Measurements from ENCODE around the gene MBP. TPM values are rescaled to one million over a fixed set of nuclear protein-coding genes. Genes with fewer than 3 reads are reported as not detected.

The MBP gene
- total RNA-seq, 1 experiment from 2014 or later, result 88.8 TPM

- DNase-seq (ENCODE audit: low read depth, low spot score), result no peak
- BruUV-seq (replicated peaks), result no TSS peak
- POLR2A ChIA-PET, result no interaction called here
These were observed 46.5 kb downstream of the MBP start for GRCh38 chr18:77086034-77086433.

GRCh38 chr18:77084688-77085035 lies 47.9 kb downstream of the MBP start:
- Histone ChIP-seq H3K36me3 (ENCODE audit: control insufficient read depth, insufficient read depth, low read length) (no peaks in the 10 kb centered on the region), H3K4me3 (ENCODE audit: low read depth in 2 of 2, low read length in 2 of 2) (no peak overlapping the region), H3K9me3 (ENCODE audit: control insufficient read depth, insufficient read depth, low read depth, low read length) (no peaks in the 10 kb centered on the region), H3K27ac (ENCODE audit: low read length) (peak overlapping the region; percentile 18; the same call in 1 of the 2 replicates), H3K4me1 (ENCODE audit: control insufficient read depth, insufficient read depth, low read length) (peaks cover 45% of the 10 kb centered on the region), H3K27me3 (ENCODE audit: control insufficient read depth, insufficient read depth, low read length) (no peaks in the 10 kb centered on the region)
- TF ChIP-seq SIN3A (IDR thresholded peaks at IDR 0.05; ENCODE audit: borderline replicate concordance, insufficient read depth, low read depth, low read length) (no peak), CTCF (IDR thresholded peaks at IDR 0.05) (no peak), POLR2AphosphoS5 (IDR thresholded peaks at IDR 0.05; ENCODE audit: low read depth, low read length) (no peak), TCF7L2 (IDR thresholded peaks at IDR 0.05; ENCODE audit: low read depth, low read length) (no peak), REST (IDR thresholded peaks at IDR 0.05; ENCODE audit: insufficient read depth in 1 of 2, low read depth in 2 of 2, low read length in 1 of 2) (no peak)
- ATAC-seq (no peak), DNase-seq (ENCODE audit: low read depth, low spot score) (no peak)
- POLR2A ChIA-PET, result interaction anchor here (0.7 kb wide), 1 partner anchor 28 kb away, joined by 4 read pairs; no protein-coding TSS in a partner anchor
- no TSS peak for BruUV-seq (replicated peaks)
- in situ Hi-C loops (cut with HindIII; ENCODE audit: low pct_unique_long_range_greater_than_20kb, low sequenced_read_pairs) (no loop called here), intact Hi-C loops (cut with micrococcal nuclease; ENCODE audit: unreplicated experiment) (no loop called here)
- CTCF ChIA-PET, result interaction anchor here (0.6 kb wide), 1 partner anchor 15 kb away, joined by 4 read pairs; no protein-coding TSS in a partner anchor

More at GRCh38 chr18:77086034-77086433, 46.5 kb downstream of the MBP start:
- H3K36me3 ChIP-seq (ENCODE audit: control insufficient read depth, insufficient read depth, low read length), result no peaks in the 10 kb centered on the region
- in situ Hi-C loops (cut with HindIII; ENCODE audit: low pct_unique_long_range_greater_than_20kb, low sequenced_read_pairs), result no loop called here
- H3K9me3 ChIP-seq (ENCODE audit: control insufficient read depth, insufficient read depth, low read depth, low read length), result no peaks in the 10 kb centered on the region
- no peak for ATAC-seq
- intact Hi-C loops (cut with micrococcal nuclease; ENCODE audit: unreplicated experiment), result no loop called here
- H3K4me3 ChIP-seq (ENCODE audit: low read depth in 2 of 2, low read length in 2 of 2), result no peak overlapping the region
- H3K27ac ChIP-seq (ENCODE audit: low read length), result peak overlapping the region; percentile 72
- H3K4me1 ChIP-seq (ENCODE audit: control insufficient read depth, insufficient read depth, low read length), result peaks cover 54% of the 10 kb centered on the region
- TF ChIP-seq POLR2AphosphoS5 (IDR thresholded peaks at IDR 0.05; ENCODE audit: low read depth, low read length), result no peak
- TF ChIP-seq CTCF (IDR thresholded peaks at IDR 0.05), result no peak
- no peak for TF ChIP-seq TCF7L2 (IDR thresholded peaks at IDR 0.05; ENCODE audit: low read depth, low read length)
- no peak for TF ChIP-seq REST (IDR thresholded peaks at IDR 0.05; ENCODE audit: insufficient read depth in 1 of 2, low read depth in 2 of 2, low read length in 1 of 2)
- no peak for TF ChIP-seq SIN3A (IDR thresholded peaks at IDR 0.05; ENCODE audit: borderline replicate concordance, insufficient read depth, low read depth, low read length)
- no peaks in the 10 kb centered on the region for H3K27me3 ChIP-seq (ENCODE audit: control insufficient read depth, insufficient read depth, low read length)
- CTCF ChIA-PET, result no interaction called here
